Adrenal gland (tissue), 5 donors: Measurements from ENCODE around the gene SSTR3.

Source experiments
- POLR2A ChIP-seq, 2 donors: fragments of 450-650 bp; IDR thresholded peaks; one replicate each; pipeline ENCODE4 v1.6.1; 2017; ENCODE audit warnings: antibody characterized with exemption in 2 of 2, mild to moderate bottlenecking in 2 of 2, moderate library complexity in 1 of 2
- TF ChIP-seq, protein P1 (sequence below), 6 experiments: fragments of 450-650 bp in 4 of 6; fragments of 200-600 bp in 2 of 6; sonication (generic) in 1 of 6; IDR thresholded peaks; 1 replicate in 5 of 6; 2 replicates in 1 of 6; pipeline versions ENCODE4 v1.5.1 to v1.8.0; 2016 to 2021; ENCODE audit warnings: antibody characterized with exemption in 6 of 6, mild to moderate bottlenecking in 2 of 6, moderate library complexity in 1 of 6
- donor health status: DM: no; HTN: no; CAD: no.

DNA sequence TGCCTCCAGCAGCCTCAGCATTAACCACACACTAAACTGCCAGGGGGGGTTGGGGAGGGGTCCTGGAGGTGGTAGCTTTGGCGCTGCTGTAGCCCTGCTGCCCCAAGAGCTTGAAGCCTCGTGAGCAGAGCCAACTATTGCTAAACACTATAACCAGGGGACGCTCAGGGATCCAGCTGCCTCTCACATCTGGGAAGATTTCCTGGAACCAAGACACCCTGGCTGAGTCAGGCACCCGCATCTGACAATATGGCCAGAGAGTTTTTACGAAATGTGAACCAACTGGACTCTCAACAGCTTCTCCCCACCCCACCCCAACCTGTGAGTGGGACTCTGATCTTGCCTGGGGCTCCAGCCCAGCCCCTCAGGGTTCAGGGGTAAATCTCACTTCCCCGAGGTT, 38.6 kb downstream of the SSTR3 start:
- TF ChIP-seq, protein P1, sequence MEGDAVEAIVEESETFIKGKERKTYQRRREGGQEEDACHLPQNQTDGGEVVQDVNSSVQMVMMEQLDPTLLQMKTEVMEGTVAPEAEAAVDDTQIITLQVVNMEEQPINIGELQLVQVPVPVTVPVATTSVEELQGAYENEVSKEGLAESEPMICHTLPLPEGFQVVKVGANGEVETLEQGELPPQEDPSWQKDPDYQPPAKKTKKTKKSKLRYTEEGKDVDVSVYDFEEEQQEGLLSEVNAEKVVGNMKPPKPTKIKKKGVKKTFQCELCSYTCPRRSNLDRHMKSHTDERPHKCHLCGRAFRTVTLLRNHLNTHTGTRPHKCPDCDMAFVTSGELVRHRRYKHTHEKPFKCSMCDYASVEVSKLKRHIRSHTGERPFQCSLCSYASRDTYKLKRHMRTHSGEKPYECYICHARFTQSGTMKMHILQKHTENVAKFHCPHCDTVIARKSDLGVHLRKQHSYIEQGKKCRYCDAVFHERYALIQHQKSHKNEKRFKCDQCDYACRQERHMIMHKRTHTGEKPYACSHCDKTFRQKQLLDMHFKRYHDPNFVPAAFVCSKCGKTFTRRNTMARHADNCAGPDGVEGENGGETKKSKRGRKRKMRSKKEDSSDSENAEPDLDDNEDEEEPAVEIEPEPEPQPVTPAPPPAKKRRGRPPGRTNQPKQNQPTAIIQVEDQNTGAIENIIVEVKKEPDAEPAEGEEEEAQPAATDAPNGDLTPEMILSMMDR (IDR thresholded peaks at IDR 0.05) = no peak
- no peak for TF ChIP-seq POLR2A (IDR thresholded peaks at IDR 0.05)
